ENCODE results near the gene MTMR11.

MTMR11 gene

DNA sequence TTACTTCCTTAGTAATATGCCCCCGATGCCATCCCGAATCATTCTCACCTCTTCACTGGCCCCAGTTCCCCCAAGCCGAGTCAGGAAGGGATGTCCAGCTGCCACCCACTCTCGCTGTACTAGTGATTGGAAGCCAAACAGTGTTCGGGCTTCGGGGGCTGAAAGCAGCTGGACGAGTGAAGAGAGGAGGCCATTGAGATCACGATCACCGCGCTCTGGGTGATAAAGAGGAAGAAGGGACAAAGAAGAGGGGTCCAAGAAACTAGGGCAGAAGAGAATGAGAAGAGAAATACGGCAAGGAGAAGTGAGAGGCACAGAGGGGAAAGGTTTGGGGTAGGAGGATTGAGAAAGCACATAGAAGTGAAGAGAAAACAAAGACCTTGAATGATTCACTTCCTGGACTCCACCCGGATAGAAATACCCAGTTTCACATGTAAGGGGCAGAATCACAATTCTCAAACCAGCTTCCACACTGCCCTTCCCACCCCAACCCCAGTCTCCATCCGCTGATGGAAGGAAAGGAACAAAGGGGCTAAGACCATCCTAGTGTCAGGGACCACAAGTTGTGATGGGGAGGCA, 5.4 kb downstream of the MTMR11 start:
- no peak overlapping the region; the same call in 1 of the 2 replicates for H3K9ac ChIP-seq (ENCODE audit: low read length)
- peak overlapping the region; percentile 62; the same call in 1 of the 2 replicates for H3K4me2 ChIP-seq (ENCODE audit: low read depth, low read length)
- peak overlapping the region; percentile 75 for H2AFZ ChIP-seq (ENCODE audit: low read length)
- H3K4me3 ChIP-seq (ENCODE audit: low read length): peak overlapping the region; percentile 40
- H3K36me3 ChIP-seq (replicated peaks; ENCODE audit: insufficient read depth, low read length): 0 out of 2 replicates have a peak, but pooled peaks cover 2% of the 10 kb centered on the region
- H3K27ac ChIP-seq (ENCODE audit: low read length): peak overlapping the region; percentile 26; the same call in 1 of the 2 replicates
- H3F3A ChIP-seq (ENCODE audit: insufficient read depth, low read length): peaks cover 13% of the 10 kb centered on the region
- no peak for DNase-seq
- H3K9me2 ChIP-seq (replicated peaks; ENCODE audit: insufficient read depth, low read length): no peaks in the 10 kb centered on the region
- H3K27me3 ChIP-seq (replicated peaks; ENCODE audit: insufficient read depth, low read length): no peaks in the 10 kb centered on the region
- H4K20me1 ChIP-seq (ENCODE audit: insufficient read depth, low read length): no peaks in the 10 kb centered on the region
- H3K9me3 ChIP-seq (replicated peaks; ENCODE audit: insufficient read depth, low read length): no peaks in the 10 kb centered on the region
- H3K4me1 ChIP-seq (ENCODE audit: low read length): peaks cover 24% of the 10 kb centered on the region
- peaks cover 14% of the 10 kb centered on the region for H3K79me2 ChIP-seq (ENCODE audit: low read length)
- TF ChIP-seq, protein P1, sequence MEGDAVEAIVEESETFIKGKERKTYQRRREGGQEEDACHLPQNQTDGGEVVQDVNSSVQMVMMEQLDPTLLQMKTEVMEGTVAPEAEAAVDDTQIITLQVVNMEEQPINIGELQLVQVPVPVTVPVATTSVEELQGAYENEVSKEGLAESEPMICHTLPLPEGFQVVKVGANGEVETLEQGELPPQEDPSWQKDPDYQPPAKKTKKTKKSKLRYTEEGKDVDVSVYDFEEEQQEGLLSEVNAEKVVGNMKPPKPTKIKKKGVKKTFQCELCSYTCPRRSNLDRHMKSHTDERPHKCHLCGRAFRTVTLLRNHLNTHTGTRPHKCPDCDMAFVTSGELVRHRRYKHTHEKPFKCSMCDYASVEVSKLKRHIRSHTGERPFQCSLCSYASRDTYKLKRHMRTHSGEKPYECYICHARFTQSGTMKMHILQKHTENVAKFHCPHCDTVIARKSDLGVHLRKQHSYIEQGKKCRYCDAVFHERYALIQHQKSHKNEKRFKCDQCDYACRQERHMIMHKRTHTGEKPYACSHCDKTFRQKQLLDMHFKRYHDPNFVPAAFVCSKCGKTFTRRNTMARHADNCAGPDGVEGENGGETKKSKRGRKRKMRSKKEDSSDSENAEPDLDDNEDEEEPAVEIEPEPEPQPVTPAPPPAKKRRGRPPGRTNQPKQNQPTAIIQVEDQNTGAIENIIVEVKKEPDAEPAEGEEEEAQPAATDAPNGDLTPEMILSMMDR (IDR thresholded peaks at IDR 0.05; ENCODE audit: low read length): no peak
- TF ChIP-seq EZH2 (optimal IDR thresholded peaks at IDR 0.05; ENCODE audit: low read depth, low read length) (no peak), EZH2phosphoT487 (IDR thresholded peaks at IDR 0.05; ENCODE audit: low read length) (no peak)

GRCh38 chr1:149929856-149930255, 6.8 kb downstream of the MTMR11 start:
- H3K36me3 ChIP-seq (replicated peaks; ENCODE audit: insufficient read depth, low read length): peaks cover 17% of the 10 kb centered on the region
- H4K20me1 ChIP-seq (ENCODE audit: insufficient read depth, low read length): no peaks in the 10 kb centered on the region
- TF ChIP-seq, protein P1 (IDR thresholded peaks at IDR 0.05; ENCODE audit: low read length): no peak
- TF ChIP-seq EZH2 (optimal IDR thresholded peaks at IDR 0.05; ENCODE audit: low read depth, low read length) (no peak), EZH2phosphoT487 (IDR thresholded peaks at IDR 0.05; ENCODE audit: low read length) (no peak)
- no peak overlapping the region for H3K27ac ChIP-seq (ENCODE audit: low read length)
- H3K9ac ChIP-seq (ENCODE audit: low read length): no peak overlapping the region
- H2AFZ ChIP-seq (ENCODE audit: low read length): no peak overlapping the region
- no peak for DNase-seq
- H3K4me1 ChIP-seq (ENCODE audit: low read length): peaks cover 28% of the 10 kb centered on the region
- no peaks in the 10 kb centered on the region for H3K9me3 ChIP-seq (replicated peaks; ENCODE audit: insufficient read depth, low read length)
- no peaks in the 10 kb centered on the region for H3K9me2 ChIP-seq (replicated peaks; ENCODE audit: insufficient read depth, low read length)
- H3K79me2 ChIP-seq (ENCODE audit: low read length): peaks cover 28% of the 10 kb centered on the region
- no peak overlapping the region for H3K4me3 ChIP-seq (ENCODE audit: low read length)
- peaks cover 13% of the 10 kb centered on the region for H3F3A ChIP-seq (ENCODE audit: insufficient read depth, low read length)
- no peaks in the 10 kb centered on the region for H3K27me3 ChIP-seq (replicated peaks; ENCODE audit: insufficient read depth, low read length)
- H3K4me2 ChIP-seq (ENCODE audit: low read depth, low read length): no peak overlapping the region

GRCh38 chr1:149928401-149928724, 8.3 kb downstream of the MTMR11 start:
- peak overlapping the region; percentile 97 for H3K9ac ChIP-seq (ENCODE audit: low read length)
- H3K4me1 ChIP-seq (ENCODE audit: low read length): peaks cover 28% of the 10 kb centered on the region
- H3F3A ChIP-seq (ENCODE audit: insufficient read depth, low read length): peaks cover 13% of the 10 kb centered on the region
- peaks cover 32% of the 10 kb centered on the region for H3K36me3 ChIP-seq (replicated peaks; ENCODE audit: insufficient read depth, low read length)
- no peaks in the 10 kb centered on the region for H3K27me3 ChIP-seq (replicated peaks; ENCODE audit: insufficient read depth, low read length)
- H3K27ac ChIP-seq (ENCODE audit: low read length): peak overlapping the region; percentile 97
- H4K20me1 ChIP-seq (ENCODE audit: insufficient read depth, low read length): no peaks in the 10 kb centered on the region
- H3K9me3 ChIP-seq (replicated peaks; ENCODE audit: insufficient read depth, low read length): no peaks in the 10 kb centered on the region
- TF ChIP-seq EZH2 (optimal IDR thresholded peaks at IDR 0.05; ENCODE audit: low read depth, low read length) (no peak), EZH2phosphoT487 (IDR thresholded peaks at IDR 0.05; ENCODE audit: low read length) (no peak)
- TF ChIP-seq, protein P1 (IDR thresholded peaks at IDR 0.05; ENCODE audit: low read length): no peak
- DNase-seq: no peak
- H3K79me2 ChIP-seq (ENCODE audit: low read length): peaks cover 35% of the 10 kb centered on the region
- no peaks in the 10 kb centered on the region for H3K9me2 ChIP-seq (replicated peaks; ENCODE audit: insufficient read depth, low read length)
- peak overlapping the region; percentile 83 for H3K4me3 ChIP-seq (ENCODE audit: low read length)
- peak overlapping the region; percentile 97 for H3K4me2 ChIP-seq (ENCODE audit: low read depth, low read length)
- H2AFZ ChIP-seq (ENCODE audit: low read length): peak overlapping the region; percentile 59

Measured in MM.1S (cell line).